Sciatic nerve (tissue), 2 donors: ENCODE measurements around the gene GARNL3. TPM values are rescaled to one million over a fixed set of nuclear protein-coding genes. Genes with fewer than 3 reads are reported as not detected.

Experiments used
- ATAC-seq: fragments of 200-7000 bp; cut with Tn5 transposase; one replicate; pipeline ENCODE4 v1.9.1; 2020; ENCODE audit warnings: mild to moderate bottlenecking, moderate library complexity
- DNase-seq: peaks from one replicate; pipeline ENCODE4 v3.0.0-alpha.2; 2020; ENCODE audit warnings: low spot score
- intact Hi-C: fragments of 100-400 bp; cut with DNase I; formaldehyde crosslinking; loops from one replicate; pipeline ENCODE4 v1.14.2; 2022
- total RNA-seq: library from RNA; stranded (reverse); fragmentation: NEBNext Ultra II Directional; extraction: Animal tissue kit (Norgen Biotek cat#: 25700); gene quantifications from one replicate; pipeline ENCODE4 v1.2.1, GENCODE V29; 2021
- donor health status: DM: no; HTN: no; CAD: no.
- donor health status: DM: no; HTN: no; CAD: no.

GARNL3 gene
- total RNA-seq, 1 donor from 2014 or later, result 33.7 TPM

DNA sequence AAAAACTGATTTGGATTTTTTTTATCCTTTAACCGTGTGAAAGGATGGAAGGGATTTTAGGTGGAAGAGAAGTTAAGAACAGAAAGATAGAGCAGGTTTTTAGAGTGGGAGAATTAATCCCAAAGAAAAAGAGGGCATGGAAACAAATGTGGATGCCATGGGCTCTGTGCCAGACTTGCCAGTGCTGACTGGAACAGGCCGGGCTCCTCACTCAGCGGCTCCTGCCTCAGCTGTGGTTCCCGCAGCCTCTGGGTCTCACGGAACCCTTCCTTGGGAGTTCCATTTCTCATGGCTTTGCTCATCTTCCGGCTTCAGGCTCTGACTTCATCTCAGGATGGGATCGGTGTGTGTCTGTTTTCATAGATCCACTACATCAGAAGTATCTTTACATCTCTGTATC is 102.0 kb downstream of the GARNL3 start:
- ATAC-seq (no peak), DNase-seq (no peak)
- intact Hi-C loops, result no loop called here

GRCh38 chr9:127368852-127369402 is 104.4 kb downstream of the GARNL3 start:
- intact Hi-C loops, result no loop called here
- peak; percentile 38 for ATAC-seq
- no peak for DNase-seq

DNA sequence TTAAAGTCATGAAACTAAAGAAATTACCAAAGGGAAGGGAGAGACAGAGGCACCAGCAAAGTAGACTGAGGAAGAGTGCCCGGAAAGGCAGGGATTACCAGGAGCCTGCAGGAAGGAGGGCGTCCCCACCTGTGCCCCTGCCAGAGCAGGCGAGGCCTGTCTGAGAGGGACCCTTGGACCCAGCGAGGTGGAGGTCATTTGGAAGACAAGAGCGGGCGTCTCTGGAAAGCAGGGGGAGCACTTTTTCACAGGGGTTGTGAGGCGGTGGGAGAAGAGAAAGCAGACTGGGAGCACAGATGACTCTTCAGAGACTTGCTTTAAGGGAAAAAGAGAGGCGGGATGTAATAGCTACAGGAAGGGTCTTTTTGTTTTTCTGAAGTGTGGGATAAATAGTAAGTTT is 104.9 kb downstream of the GARNL3 start:
- no peak for ATAC-seq
- no peak for DNase-seq
- intact Hi-C loops, result no loop called here

DNA sequence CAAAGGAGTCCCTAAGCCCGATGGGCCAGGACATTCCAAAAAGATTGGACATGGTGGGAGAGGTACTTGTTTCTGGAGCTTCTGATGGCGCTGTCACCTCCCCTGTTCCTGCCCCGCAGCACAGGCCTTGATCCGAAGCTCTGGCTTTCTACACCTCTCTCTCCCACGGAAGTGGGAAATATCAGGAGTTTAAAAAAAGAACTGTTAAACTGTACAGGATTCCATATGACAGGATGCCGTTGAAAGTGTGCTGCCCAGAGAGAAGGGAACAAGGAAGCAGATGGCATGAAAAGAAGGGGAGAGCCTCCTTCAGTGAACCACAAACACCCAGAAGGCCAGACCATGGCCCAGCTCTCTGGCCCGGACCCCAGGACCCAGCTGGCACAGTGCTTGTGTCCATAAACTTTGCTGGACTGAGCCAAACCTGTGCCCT is 105.6 kb downstream of the GARNL3 start:
- DNase-seq (no peak), ATAC-seq (no peak)
- intact Hi-C loops, result no loop called here

GRCh38 chr9:127370672-127371648 is 106.4 kb downstream of the GARNL3 start:
- no peak for ATAC-seq
- intact Hi-C loops, result no loop called here
- no peak for DNase-seq

DNA sequence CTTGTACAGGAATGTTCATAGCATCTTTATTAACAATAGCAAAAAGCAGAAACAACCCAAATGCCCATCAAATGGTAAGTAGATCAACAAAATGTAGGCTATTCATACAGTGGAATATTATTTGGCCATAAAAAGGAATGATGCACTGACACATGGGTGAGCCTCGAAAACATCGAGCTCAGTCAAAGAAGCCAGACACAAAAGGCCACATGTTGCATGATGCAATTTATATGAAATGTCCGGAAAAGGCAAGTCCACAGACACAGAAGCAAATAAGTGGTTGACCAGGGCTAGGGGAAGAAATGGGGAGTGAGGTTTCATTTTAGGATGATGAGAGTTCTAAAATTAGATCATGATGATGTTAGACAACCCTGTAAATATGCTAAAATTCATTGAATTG is 115.9 kb downstream of the GARNL3 start:
- intact Hi-C loops, result no loop called here
- ATAC-seq, result no peak
- no peak for DNase-seq

- DNase-seq, result no peak
- ATAC-seq, result no peak
- intact Hi-C loops, result no loop called here
These were observed 118.0 kb downstream of the GARNL3 start for GRCh38 chr9:127382541-127382940.

- intact Hi-C loops, result no loop called here
- DNase-seq (no peak), ATAC-seq (no peak)
These were observed 119.6 kb downstream of the GARNL3 start for GRCh38 chr9:127384016-127384730.

DNA sequence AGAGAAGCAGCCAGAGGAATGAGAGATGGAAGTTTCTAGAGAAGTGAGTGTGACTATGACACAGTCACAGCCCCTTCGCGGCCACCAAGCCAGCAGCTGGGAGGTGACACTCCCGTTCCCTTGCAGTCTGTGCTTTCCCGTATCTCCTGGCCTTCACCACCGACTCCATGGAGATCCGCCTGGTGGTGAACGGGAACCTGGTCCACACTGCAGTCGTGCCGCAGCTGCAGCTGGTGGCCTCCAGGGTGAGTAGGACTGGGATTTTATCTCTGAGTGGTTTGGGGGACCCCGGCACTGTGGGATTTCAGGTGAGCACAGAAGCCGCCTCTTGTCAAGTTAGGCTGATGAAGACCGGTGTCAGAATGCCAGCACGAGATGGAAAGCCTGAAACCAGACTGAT is 120.3 kb downstream of the GARNL3 start:
- intact Hi-C loops, result no loop called here
- DNase-seq (no peak), ATAC-seq (no peak)

DNA sequence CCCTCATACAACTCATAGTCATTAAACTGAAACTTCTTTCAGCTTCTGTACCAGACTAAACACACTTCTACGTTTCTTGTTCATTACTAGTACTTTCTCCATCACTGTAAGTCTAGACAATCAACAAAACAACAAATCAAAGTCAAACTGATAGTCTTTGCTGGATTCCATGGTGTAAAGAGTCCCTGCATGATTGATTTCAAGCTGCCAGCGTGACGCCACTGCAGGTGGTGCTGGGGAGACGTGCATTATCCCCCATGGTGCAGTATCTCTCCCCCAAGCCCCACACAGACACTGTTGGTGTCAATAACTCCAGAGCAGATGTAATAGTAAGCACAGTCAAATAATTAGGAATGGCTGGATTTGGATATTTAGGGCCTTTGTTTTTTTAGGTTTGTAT is 121.7 kb downstream of the GARNL3 start:
- DNase-seq (no peak), ATAC-seq (no peak)
- intact Hi-C loops, result no loop called here

GRCh38 chr9:127386981-127387380 is 122.4 kb downstream of the GARNL3 start:
- ATAC-seq (no peak), DNase-seq (no peak)
- intact Hi-C loops, result no loop called here

GRCh38 chr9:127388037-127388855 is 123.7 kb downstream of the GARNL3 start:
- intact Hi-C loops, result no loop called here
- ATAC-seq (peak; percentile 98), DNase-seq (peak; percentile 79)

DNA sequence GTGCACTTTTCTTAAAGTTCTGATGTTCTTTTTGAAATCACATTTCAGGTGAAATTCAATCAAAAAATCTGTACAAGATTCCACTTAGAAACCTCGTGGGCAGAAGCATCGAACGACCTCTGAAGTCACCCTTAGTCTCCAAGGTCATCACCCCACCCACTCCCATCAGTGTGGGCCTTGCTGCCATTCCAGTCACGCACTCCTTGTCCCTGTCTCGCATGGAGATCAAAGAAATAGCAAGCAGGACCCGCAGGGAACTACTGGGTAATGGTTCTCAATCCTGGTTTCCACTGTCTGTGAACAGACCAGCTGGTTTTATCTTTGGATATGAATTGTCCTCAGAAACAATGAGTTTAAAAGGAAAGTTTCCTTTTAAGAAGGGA is 124.3 kb downstream of the GARNL3 start:
- DNase-seq (no peak), ATAC-seq (peak; percentile 27)

DNA sequence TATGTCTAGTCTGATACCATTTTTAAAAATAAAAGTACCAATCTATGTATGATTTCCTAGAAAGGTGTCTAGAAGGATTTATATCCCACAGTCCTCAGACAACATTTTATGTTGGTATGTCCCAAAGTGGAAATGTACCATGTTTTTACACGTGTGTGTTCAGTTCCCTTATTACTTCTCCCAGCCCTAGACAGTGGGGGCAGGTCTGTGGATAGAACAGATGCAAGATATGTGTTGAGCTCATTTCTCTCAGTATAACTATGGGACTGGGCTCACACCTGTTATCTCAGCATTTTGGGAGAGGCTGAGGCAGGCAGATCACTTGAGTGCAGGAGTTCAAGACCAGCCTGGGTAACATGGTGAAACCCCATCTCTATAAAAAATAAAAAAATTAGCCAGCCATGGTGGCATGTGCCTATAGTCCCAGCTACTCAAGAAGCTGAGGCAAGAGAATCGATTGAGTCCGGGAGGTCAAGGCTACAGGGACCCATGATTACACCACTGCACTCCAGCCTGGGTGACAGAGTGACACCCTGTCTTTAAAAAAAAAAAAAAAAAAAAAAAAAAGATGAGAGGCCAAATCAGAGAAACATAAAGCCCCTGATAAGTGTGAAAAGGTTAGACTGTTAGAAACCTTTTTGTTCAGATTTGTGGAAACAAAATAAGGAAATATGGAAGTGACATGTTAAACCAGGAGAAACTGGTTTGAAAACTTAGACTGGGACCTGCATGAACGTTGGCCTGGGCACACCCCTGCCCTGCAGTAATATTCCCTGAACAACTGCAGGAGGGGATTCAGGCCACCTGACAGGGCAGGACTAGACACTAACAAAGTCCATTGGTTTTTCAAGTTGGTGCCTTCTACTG is 125.0 kb downstream of the GARNL3 start:
- DNase-seq (no peak), ATAC-seq (no peak)
- intact Hi-C loops, result no loop called here

More for the DNA sequence above, 124.3 kb downstream of the GARNL3 start:
- intact Hi-C loops, result no loop called here

DNA sequence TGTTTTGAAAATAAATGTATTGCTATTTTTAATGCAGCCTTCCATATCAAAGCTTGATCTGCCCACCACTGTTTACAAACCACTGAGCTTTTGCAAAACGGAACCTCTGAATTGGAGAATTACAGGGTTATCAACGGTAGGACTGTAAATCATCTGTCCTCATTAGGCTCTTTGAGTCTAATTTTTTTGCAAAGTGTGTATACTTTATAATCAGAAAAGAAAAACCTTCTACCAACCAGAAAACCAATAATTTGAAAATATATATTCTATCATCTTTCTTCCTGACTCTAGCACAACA is 125.6 kb downstream of the GARNL3 start:
- no peak for ATAC-seq
- intact Hi-C loops, result no loop called here

GRCh38 chr9:127390563-127390962 is 126.0 kb downstream of the GARNL3 start:
- intact Hi-C loops, result no loop called here
- ATAC-seq (no peak), DNase-seq (no peak)

More for the DNA sequence above, 125.6 kb downstream of the GARNL3 start:
- no peak for DNase-seq

- intact Hi-C loops, result no loop called here
- no peak for ATAC-seq
- DNase-seq, result no peak
These were observed 127.6 kb downstream of the GARNL3 start for GRCh38 chr9:127392166-127392565.

GRCh38 chr9:127392976-127393375 is 128.4 kb downstream of the GARNL3 start:
- ATAC-seq, result no peak
- intact Hi-C loops, result no loop called here
- DNase-seq, result no peak
